ENCODE data around the gene NT5C1B.
"Not testable (repeated sequence)": the region's sequence is repeated elsewhere in the genome, so short reads cannot be mapped to it uniquely, and the experiment has no call there.

Gene NT5C1B

DNA sequence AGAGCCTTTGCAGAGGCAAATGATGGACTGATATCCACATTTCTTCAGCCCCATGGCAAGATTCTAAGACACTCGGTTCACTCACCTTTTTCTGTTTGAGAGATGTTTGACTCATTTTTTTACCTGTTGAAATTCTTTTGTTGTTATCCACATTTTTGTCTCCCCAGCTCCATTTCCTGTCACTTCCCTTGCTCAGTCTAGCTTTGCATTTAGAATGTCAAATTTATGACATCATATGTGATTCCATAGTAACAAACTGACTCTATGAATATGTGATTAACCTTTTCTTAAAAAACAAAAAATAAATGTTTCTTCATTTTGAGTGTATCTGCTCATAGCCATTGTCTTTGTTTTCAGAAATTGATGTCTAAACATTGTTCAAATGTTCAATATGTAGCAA, at the start of gene NT5C1B:
NT5C1B (minus strand) TSS at position 216 of the 400 bp plus-strand sequence; CDS start at position 115, 101 bp downstream.
- TF ChIP-seq, protein P1, sequence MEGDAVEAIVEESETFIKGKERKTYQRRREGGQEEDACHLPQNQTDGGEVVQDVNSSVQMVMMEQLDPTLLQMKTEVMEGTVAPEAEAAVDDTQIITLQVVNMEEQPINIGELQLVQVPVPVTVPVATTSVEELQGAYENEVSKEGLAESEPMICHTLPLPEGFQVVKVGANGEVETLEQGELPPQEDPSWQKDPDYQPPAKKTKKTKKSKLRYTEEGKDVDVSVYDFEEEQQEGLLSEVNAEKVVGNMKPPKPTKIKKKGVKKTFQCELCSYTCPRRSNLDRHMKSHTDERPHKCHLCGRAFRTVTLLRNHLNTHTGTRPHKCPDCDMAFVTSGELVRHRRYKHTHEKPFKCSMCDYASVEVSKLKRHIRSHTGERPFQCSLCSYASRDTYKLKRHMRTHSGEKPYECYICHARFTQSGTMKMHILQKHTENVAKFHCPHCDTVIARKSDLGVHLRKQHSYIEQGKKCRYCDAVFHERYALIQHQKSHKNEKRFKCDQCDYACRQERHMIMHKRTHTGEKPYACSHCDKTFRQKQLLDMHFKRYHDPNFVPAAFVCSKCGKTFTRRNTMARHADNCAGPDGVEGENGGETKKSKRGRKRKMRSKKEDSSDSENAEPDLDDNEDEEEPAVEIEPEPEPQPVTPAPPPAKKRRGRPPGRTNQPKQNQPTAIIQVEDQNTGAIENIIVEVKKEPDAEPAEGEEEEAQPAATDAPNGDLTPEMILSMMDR (IDR thresholded peaks at IDR 0.05; ENCODE audit: control insufficient read depth, insufficient read depth, low read depth, low read length, missing control alignments): no peak
- no peak for DNase-seq (ENCODE audit: low read depth)
- H3K4me3 ChIP-seq (ENCODE audit: control insufficient read depth, low read depth, low read length): no peak within 1 kb of the TSS

DNA sequence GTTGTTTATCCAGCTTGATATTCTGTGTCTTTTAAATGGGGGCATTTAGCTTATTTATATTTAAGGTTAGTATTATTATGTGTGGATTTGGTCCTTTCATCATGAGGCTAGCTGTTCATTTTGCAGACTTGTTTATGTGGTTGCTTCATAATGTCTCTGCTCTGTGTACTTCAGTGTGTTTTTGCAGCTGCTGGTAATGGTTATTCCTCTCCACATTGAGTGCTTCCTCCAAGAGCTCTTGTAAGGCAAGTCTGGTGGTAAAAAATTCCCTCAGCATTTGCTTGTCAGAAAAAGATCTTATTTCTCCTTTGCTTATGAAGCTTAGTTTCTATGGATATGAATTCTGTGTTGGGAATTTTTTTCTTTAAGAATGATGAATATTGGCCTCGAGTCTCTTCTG, 47.8 kb upstream of the NT5C1B start:
- DNase-seq (ENCODE audit: low read depth): no peak
- no peak overlapping the region for H3K4me3 ChIP-seq (ENCODE audit: control insufficient read depth, low read depth, low read length)
- TF ChIP-seq, protein P1 (IDR thresholded peaks at IDR 0.05; ENCODE audit: control insufficient read depth, insufficient read depth, low read depth, low read length, missing control alignments): no peak

GRCh38 chr2:18632699-18633098, 43.3 kb upstream of the NT5C1B start:
- DNase-seq (ENCODE audit: low read depth); H3K4me3 ChIP-seq (ENCODE audit: control insufficient read depth, low read depth, low read length): not testable (repeated sequence)

- DNase-seq (ENCODE audit: low read depth): no peak
- TF ChIP-seq, protein P1 (IDR thresholded peaks at IDR 0.05; ENCODE audit: control insufficient read depth, insufficient read depth, low read depth, low read length, missing control alignments): no peak
- no peak overlapping the region for H3K4me3 ChIP-seq (ENCODE audit: control insufficient read depth, low read depth, low read length)
Observed at GRCh38 chr2:18630941-18631340, 41.6 kb upstream of the NT5C1B start.

- DNase-seq (ENCODE audit: low read depth): no peak
- H3K4me3 ChIP-seq (ENCODE audit: control insufficient read depth, low read depth, low read length): no peak overlapping the region
- TF ChIP-seq, protein P1 (IDR thresholded peaks at IDR 0.05; ENCODE audit: control insufficient read depth, insufficient read depth, low read depth, low read length, missing control alignments): no peak
Observed at GRCh38 chr2:18630541-18630940, 41.2 kb upstream of the NT5C1B start.

DNA sequence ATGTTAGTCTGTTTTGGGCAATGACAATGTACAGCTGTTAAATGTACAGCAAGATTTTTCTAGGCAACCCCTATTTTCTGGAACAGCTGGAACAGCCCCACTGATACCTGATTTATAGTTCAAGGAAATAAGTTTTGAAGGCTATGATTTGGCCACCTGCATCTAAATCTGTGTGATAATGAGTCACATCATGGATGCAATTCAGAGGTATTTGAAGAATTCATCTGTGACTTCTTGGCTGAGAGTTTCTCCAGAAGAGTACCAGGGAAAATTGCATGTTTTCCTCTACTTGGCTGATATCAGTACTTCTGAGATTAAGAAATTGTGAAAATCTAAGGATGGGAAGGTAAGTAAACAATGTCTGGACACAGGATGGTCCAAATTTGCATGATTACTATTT, 40.7 kb upstream of the NT5C1B start:
- DNase-seq (ENCODE audit: low read depth): no peak
- no peak overlapping the region for H3K4me3 ChIP-seq (ENCODE audit: control insufficient read depth, low read depth, low read length)
- TF ChIP-seq, protein P1 (IDR thresholded peaks at IDR 0.05; ENCODE audit: control insufficient read depth, insufficient read depth, low read depth, low read length, missing control alignments): no peak

DNA sequence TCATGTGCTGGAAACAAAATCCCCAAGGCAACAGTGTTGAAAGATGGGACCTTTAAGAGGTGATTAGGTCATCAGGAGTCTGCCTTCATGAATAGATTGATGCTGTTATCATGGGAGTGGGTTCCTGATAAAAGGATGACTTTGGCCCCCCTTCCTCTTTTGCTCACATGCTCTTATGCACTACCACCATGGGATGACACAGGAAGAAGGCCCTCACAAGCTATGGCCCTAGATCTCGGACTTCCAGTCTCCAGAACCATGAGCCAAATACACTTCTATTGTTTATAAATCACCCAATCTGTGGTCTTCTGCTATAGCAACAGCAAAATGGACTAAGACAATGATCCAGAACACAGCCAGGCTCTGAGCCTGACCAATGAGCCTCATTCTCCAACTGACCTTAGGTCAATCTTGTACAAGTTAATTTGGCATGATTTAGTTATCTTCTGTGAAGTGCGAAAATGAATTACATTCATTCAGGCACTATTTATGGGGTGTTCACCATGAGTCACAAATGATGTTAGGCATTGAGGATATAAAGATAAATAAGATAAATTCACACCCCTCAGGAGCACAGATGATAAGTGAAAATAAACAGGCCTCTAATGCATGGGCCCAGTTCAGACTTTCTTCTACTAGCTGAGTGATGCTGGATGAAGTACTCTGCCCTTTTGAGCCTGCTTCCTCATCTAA, 37.7 kb upstream of the NT5C1B start:
- DNase-seq (ENCODE audit: low read depth): no peak
- TF ChIP-seq, protein P1 (IDR thresholded peaks at IDR 0.05; ENCODE audit: control insufficient read depth, insufficient read depth, low read depth, low read length, missing control alignments): no peak
- H3K4me3 ChIP-seq (ENCODE audit: control insufficient read depth, low read depth, low read length): no peak overlapping the region
